ENCODE measurements around the gene TMEM229B.
A peak's percentile ranks its signal among the peaks of the same experiment; 100 is the strongest.

The TMEM229B gene

DNA sequence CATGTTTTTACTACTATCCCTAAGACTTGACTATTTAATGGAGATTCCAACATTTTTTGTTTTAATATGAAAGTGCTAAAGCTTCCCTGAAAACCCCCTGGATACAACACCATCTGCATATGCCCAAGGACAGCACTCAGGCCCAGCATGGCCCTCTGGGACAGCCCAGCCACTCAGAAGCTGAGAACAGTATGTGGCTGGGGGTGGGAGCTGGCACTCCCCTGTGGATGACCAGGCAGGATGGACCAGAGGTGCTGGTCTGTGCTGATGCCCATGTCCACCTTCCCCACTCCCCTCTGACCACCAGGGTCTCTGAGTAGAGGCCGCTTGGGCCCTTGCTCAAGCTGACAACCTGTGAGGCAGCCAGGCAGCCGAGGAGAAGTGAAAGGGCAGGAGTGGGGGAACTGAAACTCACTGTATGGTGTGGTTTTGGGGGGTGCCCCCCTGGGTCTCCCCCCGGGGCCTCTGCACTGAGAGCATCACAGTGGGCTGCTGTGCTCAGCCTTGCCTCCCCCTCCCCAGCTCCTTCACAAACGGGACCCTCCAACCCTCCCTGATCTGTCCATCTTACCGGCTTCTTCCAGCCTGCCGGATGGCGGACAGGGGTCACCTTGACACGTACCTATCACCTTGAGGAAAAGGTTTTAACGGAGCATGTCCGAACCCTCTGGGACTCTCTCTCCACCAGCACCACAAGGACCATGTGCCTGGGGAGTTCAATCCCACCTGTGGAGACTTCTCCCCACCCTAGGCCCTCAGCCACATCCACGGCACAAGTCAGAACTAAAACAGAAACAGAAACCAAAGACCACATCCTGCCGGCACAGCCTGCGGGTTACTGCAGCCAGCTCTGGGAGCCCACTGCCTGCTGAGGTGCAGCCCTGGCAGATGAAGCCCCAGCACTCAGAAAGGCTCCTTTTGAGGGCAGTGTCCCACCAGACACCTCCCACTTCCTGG lies at the start of gene TMEM229B:
TMEM229B (minus strand) TSS at position 785 of the 957 bp plus-strand sequence. CDS start 14,798 bp downstream, outside the sequence.
- no peak for DNase-seq

DNA sequence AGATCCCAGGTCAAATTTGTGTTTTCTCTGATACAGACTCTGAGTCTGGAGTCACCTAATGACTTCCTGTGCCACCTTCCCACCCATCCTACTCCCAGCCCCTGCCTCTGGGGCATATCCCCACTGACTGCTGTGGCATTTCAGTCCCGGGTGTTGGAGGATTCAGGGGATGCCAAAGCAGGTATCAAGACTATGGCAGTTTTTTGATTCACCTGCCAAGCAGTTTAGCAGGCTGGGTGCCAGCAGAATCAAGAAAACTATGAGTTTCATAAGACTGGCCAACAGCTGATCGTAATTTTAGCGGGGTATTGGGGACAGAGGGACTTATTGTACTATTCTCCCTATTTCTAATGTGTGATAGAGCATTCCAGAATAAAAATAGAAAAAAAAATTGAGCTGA lies 49.2 kb upstream of the TMEM229B start:
- no peak for DNase-seq

DNA sequence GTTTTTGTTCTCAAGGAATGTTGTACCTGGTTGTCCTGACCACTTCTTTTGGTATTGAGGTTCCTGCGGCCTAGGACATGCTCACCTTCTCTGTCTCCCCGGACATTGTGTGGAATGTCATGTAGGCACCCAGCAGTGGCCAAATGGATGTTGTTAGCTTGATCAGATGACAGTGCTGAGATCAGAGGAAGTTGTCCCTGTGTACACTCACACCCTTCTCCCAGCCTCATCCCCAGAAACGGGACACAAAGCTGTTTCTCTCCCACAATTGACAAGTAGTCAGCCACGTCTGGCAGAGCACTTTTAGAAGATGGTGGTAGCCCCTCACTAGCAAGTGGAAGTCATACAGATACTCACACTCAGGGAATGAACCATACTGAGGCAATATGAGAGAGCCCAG lies 47.6 kb upstream of the TMEM229B start:
- peak; percentile 37 for DNase-seq

DNA sequence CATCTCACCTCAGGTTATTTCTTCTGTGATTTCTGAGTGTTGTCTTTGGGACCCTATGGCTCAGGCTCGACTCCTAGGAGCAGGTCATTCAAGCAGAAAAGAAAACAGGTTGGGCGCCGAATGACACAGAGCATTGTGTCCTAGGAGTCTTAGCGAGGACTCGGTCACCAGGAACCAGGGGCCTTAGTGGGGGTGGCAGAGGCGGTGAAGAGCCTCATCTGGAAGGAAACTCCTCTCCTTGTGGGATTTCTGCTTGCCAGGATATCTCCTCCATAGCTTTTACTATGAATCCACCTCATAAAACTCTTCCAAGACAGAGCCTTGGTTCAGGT lies 45.2 kb upstream of the TMEM229B start:
- DNase-seq = no peak

DNA sequence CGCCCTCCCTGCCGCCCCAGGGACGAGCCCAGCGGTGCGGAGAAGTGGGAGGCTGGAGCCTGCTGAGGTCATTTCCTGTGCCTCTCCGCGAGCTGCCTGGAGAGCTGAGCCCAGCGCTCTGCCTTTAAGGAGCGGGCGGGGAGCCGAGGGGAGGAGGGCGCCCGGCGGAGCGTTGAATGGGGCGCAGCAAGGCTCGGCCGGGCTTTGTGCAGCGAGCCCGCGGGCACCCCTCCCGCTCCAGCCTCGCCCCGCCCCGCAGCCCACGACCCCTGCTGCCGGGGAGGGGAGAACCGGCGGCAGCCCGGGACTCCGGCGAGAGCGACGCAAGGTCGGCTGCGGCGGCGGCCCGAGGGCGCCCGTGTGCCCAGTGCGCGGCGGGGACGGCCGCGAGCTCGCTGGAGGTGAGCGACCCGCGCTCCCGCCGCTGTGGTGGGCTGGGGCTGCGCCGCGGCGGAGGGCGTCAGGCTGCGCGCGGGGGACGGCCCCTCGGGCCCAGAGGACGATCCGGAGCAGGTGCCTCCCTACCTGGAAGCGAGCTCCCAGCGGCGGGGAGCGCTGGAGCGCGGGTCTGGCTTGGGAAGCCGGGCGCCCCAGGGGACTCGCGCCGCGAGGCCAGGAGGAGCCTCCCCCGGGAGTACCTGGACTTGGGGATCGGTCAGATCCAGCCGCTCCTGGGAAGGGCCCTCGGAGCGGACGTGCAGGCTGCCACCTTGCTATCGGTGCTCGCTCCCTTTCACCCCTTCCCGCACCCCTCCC lies 44.7 kb upstream of the TMEM229B start, which contains the start of gene PLEKHH1:
PLEKHH1 (plus strand) TSS at position 293 of the 756 bp plus-strand sequence. CDS start 8,578 bp downstream, outside the sequence.
- DNase-seq = peak; percentile 91

DNA sequence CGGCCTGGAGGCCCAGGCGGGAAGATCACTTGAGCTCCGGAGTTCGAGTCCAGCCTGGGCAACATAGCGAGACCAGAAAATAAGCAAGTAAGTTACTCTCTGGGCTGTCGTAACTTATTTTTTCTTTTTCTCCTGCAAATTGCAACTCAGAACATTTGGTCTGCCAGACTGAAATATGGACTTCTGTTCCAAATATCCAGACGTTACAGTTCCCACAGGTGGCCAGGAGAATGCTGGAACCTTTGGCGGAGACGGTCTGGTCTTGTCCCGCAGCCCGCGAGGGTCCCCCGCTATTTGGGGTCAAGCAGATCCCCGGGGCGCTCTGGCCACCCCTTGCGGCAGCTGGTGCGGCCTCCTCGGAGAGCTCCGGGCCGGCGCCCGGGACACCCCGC lies 44.1 kb upstream of the TMEM229B start:
- DNase-seq = no peak

DNA sequence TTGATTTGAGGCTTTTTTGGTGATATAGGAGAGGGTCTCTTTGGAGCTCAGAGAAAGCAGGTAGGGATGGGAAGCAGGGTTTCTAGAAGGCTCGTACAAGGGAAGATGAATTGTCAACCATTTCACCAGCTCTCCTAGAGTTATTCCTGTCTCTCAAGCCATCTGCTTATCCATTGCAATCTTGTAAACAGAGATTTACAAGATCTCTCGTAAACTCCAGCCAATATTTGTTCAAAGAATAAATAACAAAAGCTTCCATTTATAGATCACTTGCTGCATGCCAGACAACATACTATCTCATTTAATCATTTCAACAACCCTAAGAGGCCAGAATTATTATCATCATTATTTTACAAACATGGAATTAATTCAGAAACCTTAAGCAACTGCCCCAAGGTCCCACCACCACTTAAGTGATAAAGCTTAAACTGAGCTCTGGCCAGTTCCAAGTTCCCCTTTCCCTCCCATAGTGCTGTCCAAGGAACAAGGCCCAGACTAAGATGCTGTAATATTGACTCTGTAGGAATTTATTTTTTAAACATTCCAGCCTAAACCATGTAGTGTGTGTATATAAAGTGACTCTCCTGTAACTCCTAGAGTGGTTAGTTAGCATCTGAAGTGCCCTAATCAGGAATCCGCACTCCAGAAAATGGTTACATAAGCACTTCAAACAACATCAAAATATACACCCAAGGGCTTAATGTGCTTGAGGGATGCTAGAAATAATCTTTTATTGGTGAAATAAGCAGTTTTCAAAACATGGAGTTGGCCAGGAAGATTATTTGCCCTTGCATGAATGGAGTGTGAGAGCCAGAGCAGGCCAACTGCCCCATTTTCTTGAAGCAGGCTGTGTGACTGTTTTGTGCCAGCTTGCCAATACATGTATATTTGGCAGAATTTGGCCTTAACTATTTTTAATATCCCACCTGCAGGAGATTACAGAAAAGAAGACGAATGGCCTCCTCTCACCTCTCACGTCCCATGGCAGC lies 41.7 kb upstream of the TMEM229B start:
- DNase-seq = no peak

DNA sequence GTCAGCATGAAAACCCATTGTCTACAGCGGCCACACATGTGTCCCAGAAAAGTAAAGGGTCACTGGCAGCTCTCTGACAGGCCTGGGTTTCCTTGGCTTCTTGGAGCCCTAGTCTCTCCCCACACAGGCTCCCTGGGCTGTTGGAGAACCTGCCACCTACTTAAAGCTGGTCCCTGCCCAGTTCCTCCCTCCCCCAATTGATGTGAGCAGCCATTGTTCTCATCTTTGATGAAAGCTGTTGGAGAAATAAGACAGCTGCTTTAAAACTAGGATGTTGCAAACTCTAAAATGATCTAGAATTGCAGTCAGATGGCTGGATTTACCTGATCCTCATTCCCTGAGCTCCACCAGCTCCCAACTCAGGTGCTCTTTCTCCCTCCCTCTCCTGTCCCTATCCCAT lies 39.8 kb upstream of the TMEM229B start:
- no peak for DNase-seq

DNA sequence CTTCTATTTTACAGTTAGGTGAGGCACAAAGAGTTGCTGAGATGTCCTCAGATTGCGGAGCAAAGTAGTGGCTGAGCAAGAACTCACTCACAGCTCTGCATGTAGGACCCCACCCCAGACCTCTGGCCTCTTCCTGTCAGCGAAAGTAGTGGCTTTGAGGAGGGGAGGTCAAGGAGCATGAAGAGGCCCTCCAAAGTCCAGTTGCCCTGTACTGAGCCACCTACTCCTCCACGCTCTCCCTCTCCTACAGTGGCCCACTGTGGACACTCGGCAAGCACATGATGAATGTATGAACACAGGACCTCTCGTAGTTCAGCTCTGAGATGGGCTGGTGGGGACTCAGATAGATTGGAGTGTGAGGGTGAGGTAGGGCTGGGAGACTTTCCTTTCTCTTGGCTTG lies 39.2 kb upstream of the TMEM229B start:
- no peak for DNase-seq

DNA sequence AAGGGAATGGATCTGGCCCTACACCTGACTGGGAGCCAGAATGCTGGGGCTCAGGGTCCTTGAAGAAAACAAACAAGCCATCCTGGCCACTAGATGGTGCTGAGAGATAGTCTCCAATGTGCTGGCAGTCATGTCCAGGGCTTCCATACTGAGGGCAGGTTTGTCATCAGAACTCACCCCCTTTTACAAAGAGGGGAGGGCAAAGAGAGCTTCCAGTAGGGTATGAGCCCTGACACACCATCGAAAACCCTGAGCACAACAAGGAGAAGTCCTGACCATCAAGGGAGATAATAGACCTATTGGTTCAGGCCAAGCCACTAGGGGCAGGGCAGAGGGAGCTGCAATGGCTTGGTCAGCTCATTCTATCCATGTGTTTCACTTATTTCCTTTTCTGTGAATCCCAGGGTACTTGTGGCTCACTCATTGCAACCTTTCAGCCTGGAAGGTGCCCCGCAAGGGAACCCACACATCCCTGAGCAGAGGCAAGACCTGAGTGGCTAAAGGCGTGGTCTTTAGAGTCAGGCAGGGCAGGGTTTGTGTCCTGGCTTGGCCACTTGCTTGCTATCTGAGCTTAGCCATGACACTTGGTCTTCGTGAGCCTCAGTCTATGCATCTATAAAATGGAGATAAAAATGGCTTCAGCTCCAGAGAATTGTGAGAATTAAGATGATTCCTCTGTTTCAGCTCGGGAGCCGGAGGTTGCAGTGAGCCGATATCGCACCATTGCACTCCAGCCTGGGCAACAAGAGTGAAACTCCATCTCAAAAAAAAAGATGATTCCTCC lies 38.3 kb upstream of the TMEM229B start:
- DNase-seq = peak; percentile 70

DNA sequence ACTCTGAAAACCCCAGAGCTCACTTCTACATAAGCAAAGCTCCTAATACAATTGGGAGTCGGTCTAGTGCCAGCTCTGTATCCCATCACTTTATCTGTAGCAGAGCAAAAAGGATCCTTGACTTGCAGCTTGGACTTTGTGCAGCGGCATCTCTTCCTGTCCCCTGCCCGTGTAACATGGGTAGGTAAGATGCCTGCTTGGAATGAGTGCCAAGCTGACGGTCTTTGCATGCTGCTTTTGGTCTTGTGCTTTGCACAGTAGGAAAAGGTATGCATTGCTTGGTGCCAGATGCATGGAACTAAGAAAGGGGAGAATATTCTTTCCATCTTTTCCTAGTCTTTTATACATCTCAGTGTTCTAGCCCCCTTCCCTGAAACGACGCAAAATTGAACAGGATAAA lies 37.7 kb upstream of the TMEM229B start:
- no peak for DNase-seq

DNA sequence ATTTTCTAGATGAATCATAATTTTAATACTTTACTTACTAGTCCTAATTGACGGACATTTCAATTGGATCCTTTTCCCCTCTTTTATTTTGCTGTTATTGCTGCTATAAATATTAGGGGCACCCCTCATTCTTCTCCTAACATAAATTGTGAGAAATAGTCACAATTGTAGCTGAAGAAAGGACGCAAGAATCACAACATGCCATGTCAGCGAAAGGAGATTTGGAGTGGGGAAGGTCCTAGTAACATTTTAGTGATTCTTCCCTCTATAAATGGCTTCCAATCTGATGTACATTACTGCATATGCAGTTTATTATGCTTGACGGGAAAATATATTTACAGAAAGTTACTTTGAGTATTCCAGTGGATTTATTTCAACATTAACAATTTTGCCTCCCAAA lies 36.9 kb upstream of the TMEM229B start:
- DNase-seq = no peak

DNA sequence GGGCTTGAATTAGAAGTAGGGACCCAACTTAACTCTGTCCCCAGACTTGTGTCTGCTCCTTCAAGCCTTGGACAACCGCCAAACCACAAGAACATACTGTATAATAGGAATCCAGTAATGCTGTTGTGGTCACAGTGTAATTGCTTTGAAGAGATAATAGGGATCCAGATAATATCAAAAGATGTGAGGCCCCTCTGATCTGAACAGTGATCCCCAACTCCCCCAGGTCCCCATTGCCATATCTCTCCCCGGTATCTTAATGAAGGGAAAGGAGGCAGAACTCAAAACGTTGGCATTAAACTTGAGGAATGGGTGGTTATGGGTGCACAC lies 36.1 kb upstream of the TMEM229B start:
- no peak for DNase-seq

DNA sequence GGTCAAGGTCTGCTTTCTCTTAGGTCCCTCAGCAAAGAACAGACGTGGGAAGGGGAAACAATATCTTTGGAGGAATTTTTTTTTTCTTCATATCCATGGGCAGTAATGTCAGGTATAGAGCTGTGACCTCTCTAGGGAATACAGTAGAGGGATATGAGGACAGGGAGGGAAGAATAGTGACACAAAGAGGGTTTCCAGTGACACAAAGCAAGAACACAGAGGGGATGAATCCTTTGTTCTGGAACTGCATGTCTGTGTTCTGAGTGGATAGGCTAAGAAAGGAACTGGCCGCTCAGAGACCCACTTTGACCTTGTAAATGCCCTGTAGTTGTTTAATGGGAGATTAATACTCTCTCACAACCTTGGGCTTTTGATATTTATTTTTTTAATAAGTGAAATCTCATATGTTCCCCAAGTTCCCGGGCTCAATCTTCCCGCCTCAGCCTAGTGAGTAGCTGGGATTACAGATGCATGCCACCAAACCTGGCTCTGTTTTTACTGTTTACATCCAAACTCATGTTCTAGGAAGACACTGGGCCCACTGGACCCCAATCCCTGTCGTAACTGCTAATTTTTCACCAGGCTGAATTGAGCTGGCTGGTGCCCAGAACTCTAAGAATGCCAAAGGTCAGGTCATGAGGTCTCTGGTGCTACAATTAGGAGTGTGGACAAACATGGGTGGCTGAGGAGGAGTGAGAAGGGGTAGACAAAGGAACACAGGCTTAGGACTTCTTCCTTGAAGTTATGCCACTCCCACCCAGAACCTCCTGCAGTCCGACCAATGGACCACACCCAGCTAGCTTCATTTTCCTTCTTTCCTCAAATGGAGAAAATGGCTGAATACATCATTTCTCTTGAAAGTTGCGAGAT lies 35.5 kb upstream of the TMEM229B start:
- DNase-seq = no peak

DNA sequence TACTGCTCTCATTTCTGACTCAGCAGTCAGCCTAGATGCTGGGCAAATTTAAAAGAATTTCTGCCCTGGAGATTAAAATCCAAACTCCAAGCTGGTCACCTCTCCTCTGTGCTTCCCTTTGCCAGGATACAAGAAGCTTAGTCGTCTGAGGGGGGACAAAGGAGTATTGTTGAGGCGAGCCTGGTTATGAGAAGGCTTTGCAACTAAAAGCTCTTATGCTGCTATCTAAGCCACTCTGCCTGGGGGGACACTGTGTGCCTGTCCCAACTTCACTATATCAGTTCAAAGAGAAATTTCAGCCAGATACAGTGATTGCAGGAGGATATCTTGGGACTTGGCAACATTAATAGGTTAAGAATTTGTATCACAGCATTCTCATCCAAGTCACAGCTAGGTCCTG lies 33.7 kb upstream of the TMEM229B start:
- peak; percentile 82 for DNase-seq

DNA sequence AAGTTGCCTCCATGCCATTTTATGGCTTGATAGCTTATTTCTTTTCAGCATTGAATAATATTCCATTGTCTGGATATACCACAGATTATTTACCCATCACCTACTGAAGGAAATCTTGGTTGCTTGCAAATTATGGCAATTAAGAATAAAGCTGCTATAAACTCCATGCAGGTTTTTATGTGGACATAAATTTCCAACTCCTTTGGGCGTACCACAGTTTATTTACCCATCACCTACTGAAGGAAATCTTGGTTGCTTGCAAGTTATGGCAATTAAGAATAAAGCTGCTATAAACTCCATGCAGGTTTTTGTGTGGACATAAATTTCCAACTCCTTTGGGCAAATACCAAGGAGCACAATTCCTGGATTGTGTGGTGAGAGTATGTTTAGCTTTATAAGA lies 32.0 kb upstream of the TMEM229B start:
- DNase-seq = no peak

DNA sequence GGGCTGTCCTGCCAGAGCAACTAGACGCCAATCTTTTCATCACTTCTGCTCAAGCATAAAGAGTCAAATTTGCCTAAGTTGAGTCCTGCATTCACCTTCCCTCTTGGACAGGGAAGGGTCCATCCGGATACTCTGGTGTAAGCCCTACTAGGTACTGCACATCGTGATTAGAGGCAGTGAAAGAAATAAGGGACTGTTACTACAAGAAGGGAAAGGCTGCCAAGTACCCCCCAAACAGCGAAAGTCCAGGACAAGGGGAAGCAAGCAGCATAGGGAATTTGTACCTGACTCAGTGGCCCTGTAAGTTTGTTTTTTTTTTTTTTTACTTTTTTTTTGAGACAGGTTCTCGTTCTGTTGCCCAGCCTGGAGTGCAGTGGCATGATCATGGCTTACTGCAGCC lies 30.9 kb upstream of the TMEM229B start:
- no peak for DNase-seq

DNA sequence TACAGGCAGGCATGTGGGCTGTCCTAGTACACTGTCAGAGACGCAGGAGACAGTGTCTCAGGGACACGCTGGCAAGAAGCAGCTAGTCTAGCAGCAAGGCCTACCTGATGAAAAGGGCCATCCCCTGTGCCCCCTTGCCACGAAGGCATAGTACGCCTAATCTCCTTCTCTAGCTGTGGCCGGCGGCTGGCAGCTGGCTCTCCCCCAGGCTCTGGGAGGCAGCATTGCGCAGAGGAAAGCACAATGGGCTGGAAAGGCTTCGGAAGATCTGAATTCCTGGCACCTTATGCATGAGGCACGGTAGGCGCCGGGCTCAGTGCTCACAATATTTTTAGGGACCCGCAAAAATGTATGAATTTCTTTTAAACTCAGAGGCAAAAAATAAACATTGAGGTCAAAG lies 28.6 kb upstream of the TMEM229B start:
- peak; percentile 66 for DNase-seq

DNA sequence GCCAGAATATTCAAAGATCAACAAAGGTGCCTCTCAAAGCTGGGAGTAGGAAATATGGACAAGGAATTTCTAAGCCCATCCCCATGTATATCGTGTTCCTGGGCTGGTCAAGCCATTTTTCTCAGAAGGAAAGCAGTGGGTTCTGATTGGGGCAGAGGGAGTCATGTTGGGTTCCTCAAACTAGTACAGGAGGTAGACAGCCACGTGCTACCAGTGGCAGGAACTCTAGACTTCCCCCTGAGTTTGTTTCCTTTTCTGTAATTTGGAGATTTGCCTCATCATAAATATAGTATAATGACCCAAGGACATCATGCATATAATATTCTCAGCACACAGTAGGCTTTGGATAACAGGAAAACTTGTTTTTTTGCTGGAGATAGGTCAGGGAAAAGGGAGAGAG lies 28.2 kb upstream of the TMEM229B start:
- DNase-seq = no peak

DNA sequence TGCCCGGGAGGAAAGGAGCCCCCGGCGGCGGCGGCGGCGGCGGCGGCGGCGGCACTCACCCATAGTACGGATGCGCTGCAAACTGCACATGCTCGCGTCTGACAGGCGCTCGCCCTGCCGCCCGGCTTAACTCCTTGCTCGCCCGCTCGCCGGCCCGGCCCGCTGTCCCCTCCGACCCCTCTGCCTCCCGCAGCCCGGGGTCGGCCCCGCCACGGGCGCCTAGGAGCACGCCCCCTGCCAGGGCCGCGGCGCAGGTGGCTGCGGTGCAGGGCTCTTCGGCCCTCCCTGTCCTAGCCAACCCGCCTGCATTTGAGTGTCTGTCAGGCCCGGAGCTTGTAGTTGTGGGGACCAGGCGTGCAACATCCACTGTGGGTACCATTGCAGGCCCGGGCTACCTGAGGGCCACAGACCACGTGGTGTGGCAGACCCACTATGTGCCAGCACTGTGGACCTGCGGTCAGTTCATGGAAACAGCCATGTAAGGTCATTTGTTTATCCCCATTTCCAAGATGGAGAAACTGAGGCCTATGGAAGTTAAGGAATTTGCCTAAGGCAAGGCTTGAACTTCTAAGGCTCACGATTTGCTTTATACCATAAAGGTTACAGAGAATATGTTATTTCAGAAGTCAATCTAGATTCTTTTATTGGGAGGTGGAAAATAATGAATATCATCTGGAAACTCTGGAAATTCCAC lies 27.0 kb upstream of the TMEM229B start:
- peak; percentile 60 for DNase-seq

All from islet precursor cell (in vitro differentiated cells).